ENCODE measurements around the gene PCED1A. TPM values are rescaled to one million over a fixed set of nuclear protein-coding genes. Genes with fewer than 3 reads are reported as not detected.

PCED1A gene
- total and polyA plus RNA-seq, 4 donors: 19.2 to 178 (median 39.6) TPM

- Histone ChIP-seq H3K27me3 (ENCODE audit: control insufficient read depth in 1 of 2, insufficient read depth in 2 of 2, low read length in 1 of 2) (no peaks in the 10 kb centered on the region), H3K27ac (ENCODE audit: low read depth in 1 of 2, low read length in 2 of 2) (no peak overlapping the region), H3K9me3 (ENCODE audit: control insufficient read depth, low read length) (no peaks in the 10 kb centered on the region), H3K36me3 (ENCODE audit: control insufficient read depth in 1 of 2, insufficient read depth in 2 of 2, low read length in 1 of 2) (peaks cover 0 to 5% of the 10 kb centered on the region in 2 donors), H3K4me1 (ENCODE audit: control insufficient read depth in 1 of 2, insufficient read depth in 2 of 2, low read length in 2 of 2) (no peaks in the 10 kb centered on the region), H3K4me3 (ENCODE audit: low read length in 2 of 2) (no peak overlapping the region)
- DNase-seq (no peak), ATAC-seq (ENCODE audit: low FRiP score) (no peak)
- WGBS, 2 donors: 94 to 95% methylated on average over 3 of the region's 3 CpGs
- intact Hi-C loops (cut with DNase I): no loop called here
Observed at GRCh38 chr20:2869381-2869780, 28.9 kb upstream of the PCED1A start.

DNA sequence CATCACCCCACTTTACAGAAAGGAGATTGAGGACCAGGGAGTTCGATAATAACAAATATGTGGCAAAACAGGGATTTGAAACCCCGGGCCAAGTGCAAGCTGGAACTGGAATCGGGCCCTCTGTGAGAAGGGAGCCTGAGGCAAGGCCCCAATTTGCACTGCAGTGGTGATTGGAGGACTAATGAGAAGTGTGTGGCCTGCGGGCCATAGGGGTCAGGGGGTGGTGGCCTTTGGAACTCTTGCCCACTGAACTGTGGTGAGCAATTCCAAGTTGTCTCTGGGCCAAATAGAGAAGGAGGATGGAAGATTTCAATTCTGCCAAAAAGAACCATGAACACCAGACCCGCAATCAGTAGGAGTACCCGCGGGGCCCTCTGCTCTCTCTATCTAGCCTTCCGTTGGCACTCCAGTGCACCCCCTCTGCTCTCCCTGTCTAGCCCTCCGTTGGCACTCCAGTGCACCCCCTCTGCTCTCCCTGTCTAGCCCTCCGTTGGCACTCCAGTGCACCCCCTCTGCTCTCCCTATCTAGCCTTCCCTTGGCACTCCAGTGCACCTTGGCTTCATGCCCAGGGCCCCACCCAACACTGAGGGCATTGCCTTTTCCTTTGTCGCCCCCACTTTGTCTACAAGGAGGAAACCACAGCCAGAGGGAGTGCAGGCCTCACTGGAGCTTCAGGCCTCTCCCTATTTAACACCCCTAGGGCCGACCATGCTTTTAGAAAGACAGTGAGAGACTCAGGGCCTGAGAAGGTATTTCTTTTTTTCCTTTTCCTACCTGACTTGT lies 26.8 kb upstream of the PCED1A start:
- WGBS, 2 donors: 87 to 89% methylated on average over 12 of the region's 12 CpGs
- no peak for ATAC-seq (ENCODE audit: low FRiP score)

GRCh38 chr20:2866236-2866635 lies 25.8 kb upstream of the PCED1A start:
- intact Hi-C loops (cut with DNase I): no loop called here
- ATAC-seq (ENCODE audit: low FRiP score): no peak

More for the DNA sequence above, 26.8 kb upstream of the PCED1A start:
- Histone ChIP-seq H3K27ac (ENCODE audit: low read depth in 1 of 2, low read length in 2 of 2) (no peak overlapping the region), H3K9me3 (ENCODE audit: control insufficient read depth, low read length) (no peaks in the 10 kb centered on the region), H3K36me3 (ENCODE audit: control insufficient read depth in 1 of 2, insufficient read depth in 2 of 2, low read length in 1 of 2) (peaks cover 0 to 7% of the 10 kb centered on the region in 2 donors), H3K4me3 (ENCODE audit: low read length in 2 of 2) (no peak overlapping the region), H3K27me3 (ENCODE audit: control insufficient read depth in 1 of 2, insufficient read depth in 2 of 2, low read length in 1 of 2) (no peaks in the 10 kb centered on the region), H3K4me1 (ENCODE audit: control insufficient read depth in 1 of 2, insufficient read depth in 2 of 2, low read length in 2 of 2) (no peaks in the 10 kb centered on the region)
- DNase-seq: no peak
- intact Hi-C loops (cut with DNase I): no loop called here

DNA sequence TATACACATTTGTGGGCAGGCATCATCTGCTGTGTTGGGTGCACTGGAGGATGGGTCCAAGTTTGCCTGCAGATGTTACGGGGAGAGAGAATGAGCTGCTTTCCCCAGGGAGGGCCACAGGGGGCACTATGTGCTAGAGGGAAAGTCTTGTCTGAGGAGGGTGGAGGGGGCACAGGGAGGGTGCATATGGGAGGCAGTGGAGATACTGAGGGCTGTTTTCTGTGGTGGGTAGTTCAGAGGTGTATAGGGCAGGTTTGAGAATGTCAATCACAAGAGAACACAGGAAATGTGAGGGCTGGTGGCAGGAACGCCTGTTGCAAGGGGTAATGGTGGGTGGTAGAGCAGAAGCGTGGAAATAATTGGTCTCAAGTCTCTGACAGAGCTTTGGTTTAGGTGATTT lies 25.2 kb upstream of the PCED1A start:
- no peaks in the 10 kb centered on the region for H3K9me3 ChIP-seq (ENCODE audit: control insufficient read depth, low read length)
- H3K27ac ChIP-seq (ENCODE audit: low read depth in 1 of 2, low read length in 2 of 2): no peak overlapping the region
- H3K27me3 ChIP-seq (ENCODE audit: control insufficient read depth in 1 of 2, insufficient read depth in 2 of 2, low read length in 1 of 2): no peaks in the 10 kb centered on the region
- DNase-seq (no peak), ATAC-seq (ENCODE audit: low FRiP score) (no peak)
- WGBS, 2 donors: 96 to 100% methylated on average over 3 of the region's 3 CpGs
- H3K4me1 ChIP-seq (ENCODE audit: control insufficient read depth in 1 of 2, insufficient read depth in 2 of 2, low read length in 2 of 2): no peaks in the 10 kb centered on the region
- intact Hi-C loops (cut with DNase I): no loop called here
- peaks cover 0 to 9% of the 10 kb centered on the region in 2 donors for H3K36me3 ChIP-seq (ENCODE audit: control insufficient read depth in 1 of 2, insufficient read depth in 2 of 2, low read length in 1 of 2)
- no peak overlapping the region for H3K4me3 ChIP-seq (ENCODE audit: low read length in 2 of 2)

More at GRCh38 chr20:2866236-2866635, 25.8 kb upstream of the PCED1A start:
- DNase-seq: peak in 1 of 2 donors; percentile 72
- Histone ChIP-seq H3K4me1 (ENCODE audit: control insufficient read depth in 1 of 2, insufficient read depth in 2 of 2, low read length in 2 of 2) (no peaks in the 10 kb centered on the region), H3K4me3 (ENCODE audit: low read length in 2 of 2) (no peak overlapping the region), H3K9me3 (ENCODE audit: control insufficient read depth, low read length) (no peaks in the 10 kb centered on the region), H3K27ac (ENCODE audit: low read depth in 1 of 2, low read length in 2 of 2) (no peak overlapping the region), H3K27me3 (ENCODE audit: control insufficient read depth in 1 of 2, insufficient read depth in 2 of 2, low read length in 1 of 2) (no peaks in the 10 kb centered on the region), H3K36me3 (ENCODE audit: control insufficient read depth in 1 of 2, insufficient read depth in 2 of 2, low read length in 1 of 2) (peaks cover 0 to 9% of the 10 kb centered on the region in 2 donors)
- WGBS, 2 donors: 95 to 96% methylated on average over 11 of the region's 11 CpGs

GRCh38 chr20:2865101-2865500 lies 24.6 kb upstream of the PCED1A start:
- ATAC-seq (ENCODE audit: low FRiP score): no peak
- H3K27ac ChIP-seq (ENCODE audit: low read depth in 1 of 2, low read length in 2 of 2): no peak overlapping the region
- DNase-seq: no peak
- no peaks in the 10 kb centered on the region for H3K4me1 ChIP-seq (ENCODE audit: control insufficient read depth in 1 of 2, insufficient read depth in 2 of 2, low read length in 2 of 2)
- peaks cover 0 to 9% of the 10 kb centered on the region in 2 donors for H3K36me3 ChIP-seq (ENCODE audit: control insufficient read depth in 1 of 2, insufficient read depth in 2 of 2, low read length in 1 of 2)
- H3K4me3 ChIP-seq (ENCODE audit: low read length in 2 of 2): no peak overlapping the region
- no peaks in the 10 kb centered on the region for H3K9me3 ChIP-seq (ENCODE audit: control insufficient read depth, low read length)
- intact Hi-C loops (cut with DNase I): no loop called here
- no peaks in the 10 kb centered on the region for H3K27me3 ChIP-seq (ENCODE audit: control insufficient read depth in 1 of 2, insufficient read depth in 2 of 2, low read length in 1 of 2)
- 97 to 98% methylated on average over 10 of the region's 10 CpGs for WGBS, 2 donors

DNA sequence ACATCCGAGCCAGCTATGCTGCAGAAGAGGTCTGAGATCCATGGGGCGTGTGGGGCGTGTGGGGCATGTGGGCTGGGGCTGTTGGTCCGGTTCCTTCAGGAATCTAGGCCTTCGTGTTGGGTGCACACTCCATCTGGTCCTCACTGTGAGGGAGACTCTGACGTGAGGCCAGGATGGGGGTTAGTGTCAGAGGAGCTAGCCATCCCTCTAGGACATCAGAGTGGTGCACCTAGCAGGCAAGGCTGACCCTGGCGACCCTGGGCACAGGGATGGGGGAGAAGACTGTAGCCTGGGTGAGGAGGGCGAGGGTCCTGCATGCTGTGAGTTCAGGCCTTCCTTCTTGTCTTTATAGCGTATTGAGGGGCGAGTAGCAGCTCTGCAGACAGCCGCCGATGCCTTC lies 24.2 kb upstream of the PCED1A start:
- no peak for ATAC-seq (ENCODE audit: low FRiP score)
- no peak for DNase-seq
- Histone ChIP-seq H3K27me3 (ENCODE audit: control insufficient read depth in 1 of 2, insufficient read depth in 2 of 2, low read length in 1 of 2) (no peaks in the 10 kb centered on the region), H3K4me3 (ENCODE audit: low read length in 2 of 2) (no peak overlapping the region), H3K27ac (ENCODE audit: low read depth in 1 of 2, low read length in 2 of 2) (no peak overlapping the region), H3K4me1 (ENCODE audit: control insufficient read depth in 1 of 2, insufficient read depth in 2 of 2, low read length in 2 of 2) (no peaks in the 10 kb centered on the region), H3K9me3 (ENCODE audit: control insufficient read depth, low read length) (no peaks in the 10 kb centered on the region), H3K36me3 (ENCODE audit: control insufficient read depth in 1 of 2, insufficient read depth in 2 of 2, low read length in 1 of 2) (peaks cover 0 to 9% of the 10 kb centered on the region in 2 donors)
- intact Hi-C loops (cut with DNase I): no loop called here
- WGBS, 2 donors: 95 to 97% methylated on average over 11 to 12 of the region's 12 CpGs

DNA sequence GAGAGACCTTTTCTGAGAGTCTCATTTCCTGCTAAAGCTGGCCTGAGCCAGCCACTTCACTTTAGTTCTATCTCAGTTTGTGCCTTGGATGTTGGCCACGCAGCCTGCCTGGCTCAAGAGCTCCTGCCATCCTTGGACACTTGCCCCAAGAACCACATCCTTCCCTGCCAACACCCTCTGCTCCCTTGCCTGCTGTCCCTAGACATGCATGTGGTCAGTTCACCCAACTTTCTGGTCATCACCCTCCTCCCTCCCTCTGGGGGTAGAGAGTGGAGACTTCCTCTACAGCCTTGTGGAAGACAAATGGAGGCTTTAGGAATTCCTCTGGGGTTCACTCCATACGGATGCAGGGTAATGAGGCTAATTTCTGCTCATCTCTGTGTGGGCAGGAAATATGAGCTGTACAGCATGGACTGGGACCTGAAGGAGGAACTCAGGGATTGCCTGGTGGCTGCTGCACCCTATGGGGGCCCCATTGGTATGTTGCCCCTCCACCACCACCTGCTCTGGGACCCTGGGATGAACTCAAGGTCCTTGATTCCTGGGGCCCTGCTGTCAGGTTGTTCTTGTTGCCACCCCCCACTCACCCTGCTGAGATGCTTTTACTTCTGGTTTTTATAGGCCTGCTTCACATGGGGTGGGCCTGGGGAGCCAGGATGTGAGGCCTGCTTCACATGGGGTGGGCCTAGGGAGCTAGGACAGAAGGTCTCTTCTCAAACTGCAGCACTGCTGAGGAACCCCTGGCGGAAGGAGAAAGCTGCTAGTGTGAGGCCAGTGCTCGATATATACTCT lies 19.1 kb upstream of the PCED1A start:
- intact Hi-C loops (cut with DNase I): no loop called here
- H3K36me3 ChIP-seq (ENCODE audit: control insufficient read depth in 1 of 2, insufficient read depth in 2 of 2, low read length in 1 of 2): peaks cover 0 to 4% of the 10 kb centered on the region in 2 donors
- ATAC-seq (ENCODE audit: low FRiP score) (no peak), DNase-seq (no peak)
- H3K4me1 ChIP-seq (ENCODE audit: control insufficient read depth in 1 of 2, insufficient read depth in 2 of 2, low read length in 2 of 2): no peaks in the 10 kb centered on the region
- H3K27ac ChIP-seq (ENCODE audit: low read depth in 1 of 2, low read length in 2 of 2): no peak overlapping the region
- 57 to 63% methylated on average over 4 of the region's 4 CpGs for WGBS, 2 donors
- H3K4me3 ChIP-seq (ENCODE audit: low read length in 2 of 2): no peak overlapping the region
- H3K27me3 ChIP-seq (ENCODE audit: control insufficient read depth in 1 of 2, insufficient read depth in 2 of 2, low read length in 1 of 2): no peaks in the 10 kb centered on the region
- H3K9me3 ChIP-seq (ENCODE audit: control insufficient read depth, low read length): no peaks in the 10 kb centered on the region

DNA sequence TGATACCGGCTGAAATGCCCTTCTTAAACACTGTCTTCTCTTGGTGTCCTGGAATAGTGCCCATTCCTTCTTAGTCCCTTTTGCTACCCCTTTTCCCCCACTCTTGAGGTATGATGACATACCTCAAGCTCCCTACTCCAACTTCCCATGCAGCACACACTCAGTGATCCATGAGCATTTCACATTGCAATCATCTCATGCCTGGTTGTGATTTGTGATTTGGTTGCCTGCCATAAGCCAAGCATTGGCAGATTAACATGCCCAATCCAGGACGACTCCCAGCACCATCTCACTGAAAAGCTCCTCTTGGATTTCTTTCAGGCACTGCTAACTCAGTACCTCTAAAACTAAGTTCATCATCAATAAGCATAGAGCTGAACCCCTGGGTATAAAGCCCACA lies 18.1 kb upstream of the PCED1A start:
- H3K9me3 ChIP-seq (ENCODE audit: control insufficient read depth, low read length): no peaks in the 10 kb centered on the region
- H3K27ac ChIP-seq (ENCODE audit: low read depth in 1 of 2, low read length in 2 of 2): no peak overlapping the region
- intact Hi-C loops (cut with DNase I): no loop called here
- H3K4me1 ChIP-seq (ENCODE audit: control insufficient read depth in 1 of 2, insufficient read depth in 2 of 2, low read length in 2 of 2): no peaks in the 10 kb centered on the region
- peaks cover 0 to 1% of the 10 kb centered on the region in 2 donors for H3K36me3 ChIP-seq (ENCODE audit: control insufficient read depth in 1 of 2, insufficient read depth in 2 of 2, low read length in 1 of 2)
- H3K27me3 ChIP-seq (ENCODE audit: control insufficient read depth in 1 of 2, insufficient read depth in 2 of 2, low read length in 1 of 2): no peaks in the 10 kb centered on the region
- WGBS, 2 donors: 53 to 72% methylated on average over 2 of the region's 2 CpGs
- no peak for DNase-seq
- no peak overlapping the region for H3K4me3 ChIP-seq (ENCODE audit: low read length in 2 of 2)
- no peak for ATAC-seq (ENCODE audit: low FRiP score)
